H9 (cell line): ENCODE data around the gene BTBD17. TPM values are rescaled to one million over a fixed set of nuclear protein-coding genes. Genes with fewer than 3 reads are reported as not detected.

ENCODE experiments used
- DNase-seq: peaks from one replicate; pipeline ENCODE4 v3.0.0-alpha.2; 2017
- H2AFZ ChIP-seq: one replicate; pipeline ENCODE4 v1.6.1; 2013; ENCODE audit warnings: mild to moderate bottlenecking, low read length, control low read depth, moderate library complexity
- H2AK5ac ChIP-seq: 2 replicates; pipeline ENCODE4 v1.6.1; 2013; ENCODE audit warnings: low read length, control low read depth, mixed read lengths; ENCODE audit not compliant: insufficient read length
- H2BK120ac ChIP-seq: one replicate; pipeline ENCODE4 v1.6.1; 2013; ENCODE audit warnings: low read depth, mild to moderate bottlenecking, low read length, control low read depth, inconsistent platforms; ENCODE audit not compliant: poor library complexity, severe bottlenecking
- H2BK12ac ChIP-seq: 2 replicates; pipeline ENCODE4 v1.6.1; 2013; ENCODE audit warnings: low read length, control low read depth, mixed read lengths, low read depth; ENCODE audit not compliant: insufficient read length
- H2BK15ac ChIP-seq: 2 replicates; pipeline ENCODE4 v1.6.1; 2013; ENCODE audit warnings: low read depth, low read length, control low read depth
- H2BK20ac ChIP-seq: one replicate; pipeline ENCODE4 v1.6.1; 2013; ENCODE audit warnings: low read depth, mild to moderate bottlenecking, low read length, control low read depth, inconsistent platforms; ENCODE audit not compliant: poor library complexity, severe bottlenecking
- H2BK5ac ChIP-seq: 2 replicates; pipeline ENCODE4 v1.6.1; 2013; ENCODE audit warnings: low read length, control low read depth, mixed read lengths; ENCODE audit not compliant: insufficient read length
- H3K14ac ChIP-seq: 2 replicates; pipeline ENCODE4 v1.6.1; 2013; ENCODE audit warnings: low read length, control low read depth; ENCODE audit not compliant: insufficient read depth
- H3K18ac ChIP-seq: 2 replicates; pipeline ENCODE4 v1.6.1; 2013; ENCODE audit warnings: low read depth, mild to moderate bottlenecking, mixed read lengths, low read length, control low read depth; ENCODE audit not compliant: insufficient read length
- H3K23ac ChIP-seq: 2 replicates; pipeline ENCODE4 v1.6.1; 2013; ENCODE audit warnings: low read length, control low read depth, mixed read lengths, low read depth; ENCODE audit not compliant: insufficient read length
- H3K23me2 ChIP-seq: 2 replicates; pipeline ENCODE4 v1.6.1; 2013; ENCODE audit warnings: low read depth, mild to moderate bottlenecking, mixed read lengths, low read length, control low read depth; ENCODE audit not compliant: insufficient read length, poor library complexity, severe bottlenecking
- H3K27ac ChIP-seq: 2 replicates; pipeline ENCODE4 v1.5.1; 2013; ENCODE audit warnings: low read length, control low read depth, mixed read lengths, low read depth; ENCODE audit not compliant: insufficient read length
- H3K27me3 ChIP-seq: 2 replicates; pipeline ENCODE4 v1.6.1; 2013; ENCODE audit warnings: low read length, control low read depth, inconsistent platforms; ENCODE audit not compliant: insufficient read depth
- H3K4ac ChIP-seq: 2 replicates; pipeline ENCODE4 v1.6.1; 2013; ENCODE audit warnings: low read depth, mild to moderate bottlenecking, control low read depth, inconsistent platforms, low read length, moderate library complexity
- H3K4me1 ChIP-seq: 2 replicates; pipeline ENCODE4 v1.6.1; 2013; ENCODE audit warnings: low read length, control low read depth, inconsistent platforms; ENCODE audit not compliant: insufficient read depth
- H3K4me2 ChIP-seq: 2 replicates; pipeline ENCODE4 v1.6.1; 2013; ENCODE audit warnings: low read length, control low read depth, mixed read lengths; ENCODE audit not compliant: insufficient read length, insufficient read depth
- H3K56ac ChIP-seq: 2 replicates; pipeline ENCODE4 v1.6.1; 2013; ENCODE audit warnings: low read depth, mild to moderate bottlenecking, mixed read lengths, low read length, control low read depth; ENCODE audit not compliant: insufficient read length
- H3K79me1 ChIP-seq: 2 replicates; pipeline ENCODE4 v1.6.1; 2013; ENCODE audit warnings: low read depth, mild to moderate bottlenecking, moderate library complexity, low read length, control low read depth, inconsistent platforms; ENCODE audit not compliant: insufficient read depth, poor library complexity, severe bottlenecking
- H3K79me2 ChIP-seq: 2 replicates; pipeline ENCODE4 v1.6.1; 2013; ENCODE audit warnings: low read length, control low read depth, inconsistent platforms; ENCODE audit not compliant: insufficient read depth
- H3K9ac ChIP-seq: 2 replicates; pipeline ENCODE4 v1.6.1; 2013; ENCODE audit warnings: low read length, control low read depth, mixed read lengths; ENCODE audit not compliant: insufficient read length; ENCODE audit errors: extremely low read depth
- H3K9me3 ChIP-seq: one replicate; pipeline ENCODE4 v1.6.1; 2013; ENCODE audit warnings: low read depth, low read length, inconsistent platforms; ENCODE audit not compliant: control insufficient read depth
- H3T11ph ChIP-seq: one replicate; pipeline ENCODE4 v1.6.1; 2013; ENCODE audit warnings: mild to moderate bottlenecking, low read length, control low read depth, inconsistent platforms
- H4K20me1 ChIP-seq: one replicate; pipeline ENCODE4 v1.6.1; 2013; ENCODE audit not compliant: control insufficient read depth, insufficient read length, insufficient read depth
- H4K5ac ChIP-seq: 2 replicates; pipeline ENCODE4 v1.6.1; 2013; ENCODE audit warnings: low read depth, mild to moderate bottlenecking, mixed read lengths, low read length, control low read depth; ENCODE audit not compliant: insufficient read length
- H4K8ac ChIP-seq: replicated peaks from 2 replicates; pipeline ENCODE4 v1.6.1; 2013; ENCODE audit warnings: low read length, control low read depth, mixed read lengths, low read depth; ENCODE audit not compliant: insufficient read length
- H4K91ac ChIP-seq: 2 replicates; pipeline ENCODE4 v1.6.1; 2013; ENCODE audit warnings: low read depth, mild to moderate bottlenecking, moderate library complexity, mixed read lengths, low read length, control low read depth; ENCODE audit not compliant: insufficient read length
- H3K27ac Mint-ChIP-seq, 3 experiments: 2 replicates in 2 of 3; 3 replicates in 1 of 3; pipeline ENCODE4 v1.8.0; 2020 to 2021; ENCODE audit warnings: mixed read lengths in 3 of 3, mild to moderate bottlenecking in 1 of 3, moderate library complexity in 1 of 3
- H3K27me3 Mint-ChIP-seq: 2 replicates; pipeline ENCODE4 v1.8.0; 2021; ENCODE audit warnings: low read depth, mild to moderate bottlenecking, moderate library complexity, mixed read lengths
- H3K36me3 Mint-ChIP-seq, 3 experiments: 2 replicates in 2 of 3; 3 replicates in 1 of 3; pipeline ENCODE4 v1.8.0; 2020 to 2021; ENCODE audit warnings: low read depth in 3 of 3, mixed read lengths in 3 of 3; ENCODE audit not compliant: insufficient read depth in 1 of 3
- H3K4me1 Mint-ChIP-seq, 2 experiments: 2 replicates each; pipeline ENCODE4 v1.8.0; 2020; ENCODE audit warnings: mixed read lengths in 2 of 2
- H3K4me3 Mint-ChIP-seq, 2 experiments: 2 replicates in 1 of 2; 3 replicates in 1 of 2; pipeline ENCODE4 v1.8.0; 2020 to 2021; ENCODE audit warnings: mild to moderate bottlenecking in 2 of 2, mixed read lengths in 2 of 2, moderate library complexity in 1 of 2
- H3K9me3 Mint-ChIP-seq, 2 experiments: 2 replicates in 1 of 2; 3 replicates in 1 of 2; pipeline ENCODE4 v1.8.0; 2020; ENCODE audit warnings: mild to moderate bottlenecking in 2 of 2, mixed read lengths in 2 of 2, moderate library complexity in 1 of 2
- CTCF ChIP-seq: fragments of 200-600 bp; sonication (generic); conservative IDR thresholded peaks from 3 replicates; pipeline ENCODE4 v1.8.0; 2021; ENCODE audit warnings: antibody characterized with exemption, mild to moderate bottlenecking
- WGBS: extraction: QIAGEN DNeasy Blood & Tissue Kit; methylation state at CpG from one replicate; pipeline ENCODE4 v1.1.7; 2013; ENCODE audit warnings: missing lambda C conversion rate, low lambda C conversion rate, mixed read lengths; ENCODE audit not compliant: insufficient read length; ENCODE audit errors: extremely low coverage; 5-methylcytosine and 5-hydroxymethylcytosine counted together
- total RNA-seq: library from RNA; stranded (reverse); gene quantifications from 2 replicates; pipeline ENCODE4 v1.2.1, GENCODE V29; 2021

The BTBD17 gene
- total RNA-seq, 1 experiment from 2014 or later, result 0.33 TPM

GRCh38 chr17:74362069-74362405 is 369 bp upstream of the BTBD17 start:
- Histone ChIP-seq H4K8ac (no peak overlapping the region), H4K20me1 (no peaks in the 10 kb centered on the region), H3K4me2 (peak overlapping the region; percentile 7), H3T11ph (no peak overlapping the region), H3K27ac (no peak overlapping the region), H3K79me1 (no peaks in the 10 kb centered on the region), H3K4ac (no peak overlapping the region), H3K27me3 (no peaks in the 10 kb centered on the region), H2BK20ac (no peak overlapping the region), H3K18ac (peak overlapping the region; percentile 59), H2AFZ (no peak overlapping the region), H3K56ac (no peak overlapping the region), H4K91ac (no peak overlapping the region), H3K4me1 (peaks cover 2% of the 10 kb centered on the region; the same call in 1 of the 2 replicates), H2BK5ac (no peak overlapping the region), H3K14ac (0 out of 2 replicates have a peak overlapping the region, but pooled peaks have one; percentile 39), H2BK15ac (no peak overlapping the region), H4K5ac (no peak overlapping the region), H2AK5ac (no peak overlapping the region), H3K9me3 (no peaks in the 10 kb centered on the region), H3K79me2 (no peaks in the 10 kb centered on the region), H3K23ac (no peak overlapping the region), H2BK120ac (no peak overlapping the region), H3K23me2 (peaks cover 3% of the 10 kb centered on the region), H3K9ac (no peak overlapping the region), H2BK12ac (no peak overlapping the region)
- Mint-ChIP-seq H3K4me1 (peaks cover 15 to 36% of the 10 kb centered on the region in 2 experiments), H3K36me3 (peaks cover 0 to 9% (median 7%) of the 10 kb centered on the region in 3 experiments; a peak in 4 of 7 replicates), H3K4me3 (peak overlapping the region; percentile 33 to 81; a peak in 4 of 5 replicates), H3K27ac (peak overlapping the region in 1 of 3 experiments; percentile 95; a peak in 3 of 7 replicates), H3K9me3 (no peaks in the 10 kb centered on the region; a peak in 1 of 5 replicates), H3K27me3 (peaks cover 60% of the 10 kb centered on the region)
- no peak for DNase-seq
- WGBS, result no CpG with 5 or more reads among the region's 9 CpGs
- TF ChIP-seq CTCF, result no peak
